HG02798 (cell line): Measurements from ENCODE around the gene FBN1.

ENCODE experiments used
- ATAC-seq: cut with Tn5 transposase; IDR thresholded peaks from one replicate; pipeline ENCODE4 v1.9.1; 2021; ENCODE audit warnings: mild to moderate bottlenecking; ENCODE audit not compliant: unreplicated experiment, poor library complexity

FBN1 gene

GRCh38 chr15:48528921-48529320 lies 116.6 kb downstream of the FBN1 start:
- no peak for ATAC-seq

GRCh38 chr15:48527517-48527916 lies 118.0 kb downstream of the FBN1 start:
- ATAC-seq, result no peak

GRCh38 chr15:48522911-48523310 lies 122.6 kb downstream of the FBN1 start:
- ATAC-seq, result no peak

GRCh38 chr15:48522123-48522522 lies 123.4 kb downstream of the FBN1 start:
- ATAC-seq, result no peak

GRCh38 chr15:48520376-48521155 lies 124.9 kb downstream of the FBN1 start:
- ATAC-seq, result no peak

GRCh38 chr15:48516121-48516520 lies 129.4 kb downstream of the FBN1 start:
- ATAC-seq, result no peak

GRCh38 chr15:48515500-48515899 lies 130.0 kb downstream of the FBN1 start:
- ATAC-seq, result no peak

GRCh38 chr15:48514103-48514816 lies 131.2 kb downstream of the FBN1 start:
- no peak for ATAC-seq

GRCh38 chr15:48510976-48511375 lies 134.5 kb downstream of the FBN1 start:
- no peak for ATAC-seq

- peak; percentile 89 for ATAC-seq
Observed at GRCh38 chr15:48507416-48508065, 138.0 kb downstream of the FBN1 start.

- no peak for ATAC-seq
Observed at GRCh38 chr15:48505067-48505466, 140.4 kb downstream of the FBN1 start.

- ATAC-seq, result peak; percentile 50
Observed at GRCh38 chr15:48501208-48501607, 144.3 kb downstream of the FBN1 start.

GRCh38 chr15:48500595-48500994 lies 144.9 kb downstream of the FBN1 start:
- ATAC-seq, result no peak

- no peak for ATAC-seq
Observed at GRCh38 chr15:48499978-48500377, 145.5 kb downstream of the FBN1 start.

- ATAC-seq, result no peak
Observed at GRCh38 chr15:48498828-48499227, 146.7 kb downstream of the FBN1 start.

- ATAC-seq, result no peak
Observed at GRCh38 chr15:48494631-48495030, 150.9 kb downstream of the FBN1 start.

GRCh38 chr15:48493763-48494225 lies 151.7 kb downstream of the FBN1 start:
- no peak for ATAC-seq

- no peak for ATAC-seq
Observed at GRCh38 chr15:48493084-48493762, 152.3 kb downstream of the FBN1 start.

GRCh38 chr15:48486228-48486627 lies 159.3 kb downstream of the FBN1 start:
- ATAC-seq, result no peak

GRCh38 chr15:48481802-48482201 lies 163.7 kb downstream of the FBN1 start:
- ATAC-seq, result no peak

- no peak for ATAC-seq
Observed at GRCh38 chr15:48479751-48480150, 165.8 kb downstream of the FBN1 start.
